Activated naive CD8-positive, alpha-beta T cell treated with anti-CD3 and anti-CD28 coated beads, Interleukin-2, amount 50 U/mL, for 24 hours (primary cell): ENCODE data around the gene QSOX2.

Experiments used
- ATAC-seq: fragments of 150-1000 bp; cut with Tn5 transposase; one replicate; pipeline ENCODE4 v1.10.0; 2021
- DNase-seq: peaks from one replicate; pipeline ENCODE4 v3.0.0; 2021
- H3K27ac Mint-ChIP-seq: one replicate; pipeline ENCODE4 v1.8.0; 2021; ENCODE audit warnings: mild to moderate bottlenecking, mixed read lengths
- H3K27me3 Mint-ChIP-seq: one replicate; pipeline ENCODE4 v1.8.0; 2021; ENCODE audit warnings: mixed read lengths
- H3K36me3 Mint-ChIP-seq: one replicate; pipeline ENCODE4 v1.8.0; 2021; ENCODE audit warnings: low read depth, mixed read lengths
- H3K4me1 Mint-ChIP-seq: one replicate; pipeline ENCODE4 v1.8.0; 2021; ENCODE audit warnings: mixed read lengths
- H3K4me3 Mint-ChIP-seq: one replicate; pipeline ENCODE4 v1.8.0; 2021; ENCODE audit warnings: mild to moderate bottlenecking, moderate library complexity, mixed read lengths
- H3K9me3 Mint-ChIP-seq: one replicate; pipeline ENCODE4 v1.8.0; 2021; ENCODE audit warnings: mixed read lengths

The QSOX2 gene

GRCh38 chr9:136220017-136220729 is 25.4 kb downstream of the QSOX2 start:
- H3K4me1 Mint-ChIP-seq, result peaks cover 4% of the 10 kb centered on the region
- H3K36me3 Mint-ChIP-seq, result peaks cover 32% of the 10 kb centered on the region
- no peaks in the 10 kb centered on the region for H3K27me3 Mint-ChIP-seq
- DNase-seq, result no peak
- no peaks in the 10 kb centered on the region for H3K9me3 Mint-ChIP-seq
- H3K4me3 Mint-ChIP-seq, result no peak overlapping the region
- no peak for ATAC-seq
- H3K27ac Mint-ChIP-seq, result no peak overlapping the region

GRCh38 chr9:136219276-136219675 is 26.3 kb downstream of the QSOX2 start:
- Mint-ChIP-seq H3K36me3 (peaks cover 35% of the 10 kb centered on the region), H3K4me3 (no peak overlapping the region), H3K27me3 (no peaks in the 10 kb centered on the region), H3K4me1 (no peaks in the 10 kb centered on the region), H3K9me3 (no peaks in the 10 kb centered on the region), H3K27ac (no peak overlapping the region)
- ATAC-seq, result no peak
- no peak for DNase-seq

- no peaks in the 10 kb centered on the region for H3K4me1 Mint-ChIP-seq
- H3K27me3 Mint-ChIP-seq, result no peaks in the 10 kb centered on the region
- H3K4me3 Mint-ChIP-seq, result no peak overlapping the region
- H3K9me3 Mint-ChIP-seq, result no peaks in the 10 kb centered on the region
- no peak overlapping the region for H3K27ac Mint-ChIP-seq
- ATAC-seq, result no peak
- peaks cover 40% of the 10 kb centered on the region for H3K36me3 Mint-ChIP-seq
- no peak for DNase-seq
Observed at GRCh38 chr9:136218673-136219072, 26.9 kb downstream of the QSOX2 start.

GRCh38 chr9:136218271-136218670 is 27.3 kb downstream of the QSOX2 start:
- DNase-seq, result no peak
- H3K4me1 Mint-ChIP-seq, result no peaks in the 10 kb centered on the region
- peaks cover 40% of the 10 kb centered on the region for H3K36me3 Mint-ChIP-seq
- H3K27me3 Mint-ChIP-seq, result no peaks in the 10 kb centered on the region
- no peaks in the 10 kb centered on the region for H3K9me3 Mint-ChIP-seq
- no peak for ATAC-seq
- H3K27ac Mint-ChIP-seq, result no peak overlapping the region
- no peak overlapping the region for H3K4me3 Mint-ChIP-seq

- Mint-ChIP-seq H3K36me3 (peaks cover 44% of the 10 kb centered on the region), H3K27me3 (no peaks in the 10 kb centered on the region), H3K4me1 (no peaks in the 10 kb centered on the region), H3K27ac (no peak overlapping the region), H3K4me3 (no peak overlapping the region), H3K9me3 (no peaks in the 10 kb centered on the region)
- DNase-seq, result no peak
- ATAC-seq, result no peak
Observed at GRCh38 chr9:136216541-136217244, 28.9 kb downstream of the QSOX2 start.

- ATAC-seq (no peak), DNase-seq (no peak)
- Mint-ChIP-seq H3K27me3 (no peaks in the 10 kb centered on the region), H3K36me3 (peaks cover 39% of the 10 kb centered on the region), H3K4me3 (no peak overlapping the region), H3K4me1 (no peaks in the 10 kb centered on the region), H3K27ac (no peak overlapping the region), H3K9me3 (no peaks in the 10 kb centered on the region)
Observed at GRCh38 chr9:136213733-136214132, 31.9 kb downstream of the QSOX2 start.

GRCh38 chr9:136212345-136212950 is 33.2 kb downstream of the QSOX2 start:
- Mint-ChIP-seq H3K9me3 (no peaks in the 10 kb centered on the region), H3K36me3 (peaks cover 42% of the 10 kb centered on the region), H3K27ac (no peak overlapping the region), H3K4me3 (no peak overlapping the region), H3K4me1 (no peaks in the 10 kb centered on the region), H3K27me3 (no peaks in the 10 kb centered on the region)
- ATAC-seq, result no peak
- DNase-seq, result no peak

- no peaks in the 10 kb centered on the region for H3K9me3 Mint-ChIP-seq
- ATAC-seq (no peak), DNase-seq (no peak)
- H3K4me1 Mint-ChIP-seq, result no peaks in the 10 kb centered on the region
- H3K4me3 Mint-ChIP-seq, result no peak overlapping the region
- H3K36me3 Mint-ChIP-seq, result peaks cover 45% of the 10 kb centered on the region
- no peaks in the 10 kb centered on the region for H3K27me3 Mint-ChIP-seq
- no peak overlapping the region for H3K27ac Mint-ChIP-seq
Observed at GRCh38 chr9:136211441-136212344, 33.9 kb downstream of the QSOX2 start.

GRCh38 chr9:136211006-136211405 is 34.6 kb downstream of the QSOX2 start:
- no peak for ATAC-seq
- Mint-ChIP-seq H3K9me3 (no peaks in the 10 kb centered on the region), H3K4me1 (no peaks in the 10 kb centered on the region), H3K36me3 (peaks cover 47% of the 10 kb centered on the region), H3K4me3 (no peak overlapping the region), H3K27ac (no peak overlapping the region), H3K27me3 (peaks cover 2% of the 10 kb centered on the region)
- DNase-seq, result no peak

GRCh38 chr9:136210276-136210675 is 35.3 kb downstream of the QSOX2 start:
- H3K4me3 Mint-ChIP-seq, result no peak overlapping the region
- H3K9me3 Mint-ChIP-seq, result no peaks in the 10 kb centered on the region
- H3K27me3 Mint-ChIP-seq, result peaks cover 2% of the 10 kb centered on the region
- peaks cover 43% of the 10 kb centered on the region for H3K36me3 Mint-ChIP-seq
- ATAC-seq (no peak), DNase-seq (no peak)
- no peak overlapping the region for H3K27ac Mint-ChIP-seq
- no peaks in the 10 kb centered on the region for H3K4me1 Mint-ChIP-seq

- Mint-ChIP-seq H3K4me3 (no peak overlapping the region), H3K27ac (no peak overlapping the region), H3K27me3 (peaks cover 2% of the 10 kb centered on the region), H3K9me3 (no peaks in the 10 kb centered on the region), H3K36me3 (peaks cover 38% of the 10 kb centered on the region), H3K4me1 (no peaks in the 10 kb centered on the region)
- DNase-seq (no peak), ATAC-seq (no peak)
Observed at GRCh38 chr9:136209786-136210185, 35.8 kb downstream of the QSOX2 start.

GRCh38 chr9:136209232-136209631 is 36.4 kb downstream of the QSOX2 start:
- no peaks in the 10 kb centered on the region for H3K9me3 Mint-ChIP-seq
- H3K27ac Mint-ChIP-seq, result no peak overlapping the region
- ATAC-seq (no peak), DNase-seq (no peak)
- no peak overlapping the region for H3K4me3 Mint-ChIP-seq
- no peaks in the 10 kb centered on the region for H3K4me1 Mint-ChIP-seq
- H3K27me3 Mint-ChIP-seq, result peaks cover 4% of the 10 kb centered on the region
- peaks cover 34% of the 10 kb centered on the region for H3K36me3 Mint-ChIP-seq

- Mint-ChIP-seq H3K27ac (no peak overlapping the region), H3K4me3 (no peak overlapping the region), H3K36me3 (peaks cover 28% of the 10 kb centered on the region), H3K27me3 (peaks cover 8% of the 10 kb centered on the region), H3K9me3 (no peaks in the 10 kb centered on the region), H3K4me1 (no peaks in the 10 kb centered on the region)
- ATAC-seq (no peak), DNase-seq (no peak)
Observed at GRCh38 chr9:136208675-136209074, 36.9 kb downstream of the QSOX2 start.

GRCh38 chr9:136207616-136208015 is 38.0 kb downstream of the QSOX2 start:
- DNase-seq, result no peak
- H3K27ac Mint-ChIP-seq, result no peak overlapping the region
- H3K4me3 Mint-ChIP-seq, result no peak overlapping the region
- peaks cover 19% of the 10 kb centered on the region for H3K36me3 Mint-ChIP-seq
- peaks cover 13% of the 10 kb centered on the region for H3K27me3 Mint-ChIP-seq
- no peaks in the 10 kb centered on the region for H3K9me3 Mint-ChIP-seq
- no peaks in the 10 kb centered on the region for H3K4me1 Mint-ChIP-seq
- no peak for ATAC-seq
